Measurements from ENCODE around the gene PPP1R12C.

PPP1R12C gene

DNA sequence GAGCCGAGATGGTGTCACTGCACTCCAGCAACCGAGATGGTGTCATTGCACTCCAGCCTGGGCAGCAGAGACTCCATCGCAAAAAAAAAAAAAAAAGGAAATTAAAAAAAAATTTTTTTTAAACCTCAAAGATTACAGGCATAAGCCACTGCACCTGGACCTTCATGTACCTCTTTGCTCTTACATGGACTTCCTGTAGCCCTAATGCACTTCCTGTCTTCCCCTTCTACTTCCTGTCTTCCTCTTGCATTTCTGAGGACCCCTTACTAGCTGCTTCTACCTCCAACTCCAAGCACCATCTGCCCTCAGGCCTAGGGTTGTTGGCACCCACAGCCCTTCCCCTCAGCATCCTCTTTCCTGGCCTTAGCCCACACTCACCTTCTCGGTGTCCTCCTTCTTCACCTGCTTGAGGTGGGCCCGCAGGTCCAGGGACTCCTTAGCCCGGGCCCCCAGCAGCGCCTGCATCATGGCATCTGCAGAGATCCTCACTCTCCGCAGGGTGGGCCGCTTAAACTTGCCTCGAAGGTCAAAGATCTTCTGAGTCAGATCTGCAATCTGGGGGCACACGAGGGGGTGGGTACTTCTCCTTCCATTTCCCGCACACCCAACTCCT, 36.3 kb upstream of the PPP1R12C start:
- no peak overlapping the region for H3K4me3 ChIP-seq (replicated peaks; ENCODE audit: low read depth, low read length)
- no peak for TF ChIP-seq CTCF (IDR thresholded peaks at IDR 0.05; ENCODE audit: low read length, missing control alignments)
- no peak for DNase-seq (ENCODE audit: low read depth)

GRCh38 chr19:55152017-55152416, 34.6 kb upstream of the PPP1R12C start:
- no peak for DNase-seq (ENCODE audit: low read depth)
- TF ChIP-seq CTCF (IDR thresholded peaks at IDR 0.05; ENCODE audit: low read length, missing control alignments) = no peak
- no peak overlapping the region for H3K4me3 ChIP-seq (replicated peaks; ENCODE audit: low read depth, low read length)

- no peak within 1 kb of the TSS for H3K4me3 ChIP-seq (replicated peaks; ENCODE audit: low read depth, low read length)
- no peak for TF ChIP-seq CTCF (IDR thresholded peaks at IDR 0.05; ENCODE audit: low read length, missing control alignments)
- DNase-seq (ENCODE audit: low read depth) = no peak
Observed at GRCh38 chr19:55149078-55150003, 31.9 kb upstream of the PPP1R12C start, which contains the start of gene TNNT1. Gene TNNT1, minus strand, starts transcription at chr19:55149206. Its CDS starts 2,049 bp downstream, at chr19:55147157.

- H3K4me3 ChIP-seq (replicated peaks; ENCODE audit: low read depth, low read length) = no peak overlapping the region
- TF ChIP-seq CTCF (IDR thresholded peaks at IDR 0.05; ENCODE audit: low read length, missing control alignments) = no peak
- DNase-seq (ENCODE audit: low read depth) = no peak
Observed at GRCh38 chr19:55147545-55148251, 30.3 kb upstream of the PPP1R12C start.

GRCh38 chr19:55146705-55147273, 29.4 kb upstream of the PPP1R12C start:
- H3K4me3 ChIP-seq (replicated peaks; ENCODE audit: low read depth, low read length) = no peak overlapping the region
- DNase-seq (ENCODE audit: low read depth) = no peak
- TF ChIP-seq CTCF (IDR thresholded peaks at IDR 0.05; ENCODE audit: low read length, missing control alignments) = no peak

DNA sequence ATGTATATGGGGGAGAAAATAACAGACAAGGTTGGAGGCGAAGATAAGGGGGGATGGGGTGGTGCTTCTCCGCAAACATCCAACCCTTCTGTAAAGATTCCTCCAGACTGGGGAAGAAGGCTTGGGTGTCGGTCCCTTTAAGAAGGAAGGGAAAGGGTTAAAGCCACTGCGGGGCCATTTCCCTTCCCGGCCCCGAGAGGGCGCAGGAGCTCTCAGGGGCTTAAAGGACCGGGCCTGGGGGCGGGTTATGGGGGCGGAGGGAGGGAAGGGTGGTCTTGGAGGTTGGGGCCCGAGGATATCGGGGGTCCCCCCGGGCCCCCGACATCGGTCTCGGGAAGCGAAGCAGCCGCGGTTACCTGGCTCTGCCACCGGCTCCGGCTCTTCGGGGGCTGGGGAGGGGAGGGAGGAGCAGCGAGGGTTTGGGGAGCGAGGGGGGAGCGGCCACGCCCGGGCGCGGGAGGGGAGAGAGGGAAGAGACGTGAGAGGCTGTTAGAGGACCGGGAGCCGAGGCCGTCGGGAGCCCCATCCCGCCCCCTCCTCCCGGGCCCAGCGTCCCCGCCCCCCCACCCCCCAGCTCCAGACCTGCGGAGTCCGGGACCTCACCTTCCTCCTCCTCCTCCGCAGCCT, 28.8 kb upstream of the PPP1R12C start:
- DNase-seq (ENCODE audit: low read depth) = peak; percentile 24
- peak; percentile 54 for TF ChIP-seq CTCF (IDR thresholded peaks at IDR 0.05; ENCODE audit: low read length, missing control alignments)
- no peak overlapping the region for H3K4me3 ChIP-seq (replicated peaks; ENCODE audit: low read depth, low read length)
